KMS-11 (cell line): Measurements from ENCODE around the gene TFEB.

Experiments
- H2AFZ ChIP-seq: fragments of 200-600 bp; sonication (generic); 2 replicates; pipeline ENCODE4 v1.6.1; 2016; ENCODE audit warnings: antibody characterized with exemption, mixed run types, low read depth
- H3K27ac ChIP-seq: fragments of 200-600 bp; sonication (generic); 2 replicates; pipeline ENCODE4 v1.6.1; 2016; ENCODE audit warnings: mild to moderate bottlenecking, mixed run types
- H3K27me3 ChIP-seq: fragments of 200-600 bp; sonication (generic); 2 replicates; pipeline ENCODE4 v1.6.1; 2017; ENCODE audit warnings: mild to moderate bottlenecking, low read depth, mixed run types, moderate library complexity; ENCODE audit not compliant: insufficient read depth
- H3K36me3 ChIP-seq: fragments of 200-600 bp; sonication (generic); 2 replicates; pipeline ENCODE4 v1.6.1; 2017; ENCODE audit warnings: mild to moderate bottlenecking, mixed run types; ENCODE audit not compliant: insufficient read depth
- H3K4me1 ChIP-seq: fragments of 200-600 bp; sonication (generic); 2 replicates; pipeline ENCODE4 v1.6.1; 2016; ENCODE audit warnings: mild to moderate bottlenecking, low read depth, mixed run types; ENCODE audit not compliant: poor library complexity, severe bottlenecking
- H3K4me2 ChIP-seq: fragments of 200-600 bp; sonication (generic); 2 replicates; pipeline ENCODE4 v1.7.0; 2016; ENCODE audit warnings: mild to moderate bottlenecking, mixed run types
- H3K4me3 ChIP-seq: fragments of 200-600 bp; sonication (generic); IDR thresholded peaks from 2 replicates; pipeline ENCODE4 v1.6.1; 2017; ENCODE audit warnings: low read depth, low read length, mixed read lengths; ENCODE audit not compliant: insufficient read depth
- H3K79me2 ChIP-seq: fragments of 200-600 bp; sonication (generic); 2 replicates; pipeline ENCODE4 v1.6.1; 2016; ENCODE audit warnings: low read depth, mixed run types; ENCODE audit not compliant: insufficient read depth
- H3K9ac ChIP-seq: fragments of 200-600 bp; sonication (generic); 2 replicates; pipeline ENCODE4 v1.6.1; 2016; ENCODE audit warnings: mild to moderate bottlenecking, mixed run types
- H4K20me1 ChIP-seq: fragments of 200-600 bp; sonication (generic); 2 replicates; pipeline ENCODE4 v1.6.1; 2016; ENCODE audit warnings: mild to moderate bottlenecking, mixed run types; ENCODE audit not compliant: insufficient read depth
- TF ChIP-seq, protein P1 (sequence below): fragments of 200-600 bp; sonication (generic); conservative IDR thresholded peaks from 2 replicates; pipeline ENCODE4 v1.6.1; 2017; ENCODE audit warnings: low read depth, mild to moderate bottlenecking, antibody characterized with exemption, low read length, moderate library complexity, mixed read lengths

Gene TFEB

DNA sequence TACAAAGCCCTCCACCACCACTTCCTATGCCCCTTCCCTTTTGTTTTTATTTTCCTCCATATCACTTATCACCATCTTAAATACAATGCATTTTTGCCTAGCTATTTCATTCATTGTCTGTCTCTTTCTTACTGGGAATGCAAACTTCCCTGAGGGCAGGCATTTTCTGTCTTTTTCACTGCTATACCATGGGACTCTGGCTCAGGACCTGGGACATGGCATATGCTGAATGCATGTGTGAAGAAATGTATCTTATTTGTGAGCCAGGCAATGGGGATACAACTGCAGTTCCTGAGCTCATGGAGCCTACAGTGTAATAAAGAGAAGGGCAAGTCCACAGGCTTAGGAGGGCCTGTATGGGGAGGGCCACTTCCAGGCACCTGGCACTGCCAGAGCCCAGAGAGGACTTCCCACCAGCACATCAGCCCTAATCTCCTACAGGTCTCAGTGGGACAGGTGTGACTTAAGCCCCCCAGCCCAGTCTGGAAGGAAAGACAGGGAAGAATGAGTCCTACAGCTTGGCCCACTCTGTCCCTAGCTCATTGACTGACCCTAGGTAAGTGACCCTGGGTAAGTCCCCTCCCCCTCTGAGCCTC is 43.2 kb downstream of the TFEB start:
- H3K9ac ChIP-seq: no peak overlapping the region
- no peak overlapping the region for H3K27ac ChIP-seq
- H3K79me2 ChIP-seq: no peaks in the 10 kb centered on the region
- TF ChIP-seq, protein P1, sequence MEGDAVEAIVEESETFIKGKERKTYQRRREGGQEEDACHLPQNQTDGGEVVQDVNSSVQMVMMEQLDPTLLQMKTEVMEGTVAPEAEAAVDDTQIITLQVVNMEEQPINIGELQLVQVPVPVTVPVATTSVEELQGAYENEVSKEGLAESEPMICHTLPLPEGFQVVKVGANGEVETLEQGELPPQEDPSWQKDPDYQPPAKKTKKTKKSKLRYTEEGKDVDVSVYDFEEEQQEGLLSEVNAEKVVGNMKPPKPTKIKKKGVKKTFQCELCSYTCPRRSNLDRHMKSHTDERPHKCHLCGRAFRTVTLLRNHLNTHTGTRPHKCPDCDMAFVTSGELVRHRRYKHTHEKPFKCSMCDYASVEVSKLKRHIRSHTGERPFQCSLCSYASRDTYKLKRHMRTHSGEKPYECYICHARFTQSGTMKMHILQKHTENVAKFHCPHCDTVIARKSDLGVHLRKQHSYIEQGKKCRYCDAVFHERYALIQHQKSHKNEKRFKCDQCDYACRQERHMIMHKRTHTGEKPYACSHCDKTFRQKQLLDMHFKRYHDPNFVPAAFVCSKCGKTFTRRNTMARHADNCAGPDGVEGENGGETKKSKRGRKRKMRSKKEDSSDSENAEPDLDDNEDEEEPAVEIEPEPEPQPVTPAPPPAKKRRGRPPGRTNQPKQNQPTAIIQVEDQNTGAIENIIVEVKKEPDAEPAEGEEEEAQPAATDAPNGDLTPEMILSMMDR: no peak
- no peak overlapping the region for H3K4me2 ChIP-seq
- no peaks in the 10 kb centered on the region for H4K20me1 ChIP-seq
- H2AFZ ChIP-seq: no peak overlapping the region
- H3K36me3 ChIP-seq: no peaks in the 10 kb centered on the region
- H3K4me3 ChIP-seq: no peak overlapping the region
- peaks cover 21% of the 10 kb centered on the region for H3K4me1 ChIP-seq
- H3K27me3 ChIP-seq: no peaks in the 10 kb centered on the region

DNA sequence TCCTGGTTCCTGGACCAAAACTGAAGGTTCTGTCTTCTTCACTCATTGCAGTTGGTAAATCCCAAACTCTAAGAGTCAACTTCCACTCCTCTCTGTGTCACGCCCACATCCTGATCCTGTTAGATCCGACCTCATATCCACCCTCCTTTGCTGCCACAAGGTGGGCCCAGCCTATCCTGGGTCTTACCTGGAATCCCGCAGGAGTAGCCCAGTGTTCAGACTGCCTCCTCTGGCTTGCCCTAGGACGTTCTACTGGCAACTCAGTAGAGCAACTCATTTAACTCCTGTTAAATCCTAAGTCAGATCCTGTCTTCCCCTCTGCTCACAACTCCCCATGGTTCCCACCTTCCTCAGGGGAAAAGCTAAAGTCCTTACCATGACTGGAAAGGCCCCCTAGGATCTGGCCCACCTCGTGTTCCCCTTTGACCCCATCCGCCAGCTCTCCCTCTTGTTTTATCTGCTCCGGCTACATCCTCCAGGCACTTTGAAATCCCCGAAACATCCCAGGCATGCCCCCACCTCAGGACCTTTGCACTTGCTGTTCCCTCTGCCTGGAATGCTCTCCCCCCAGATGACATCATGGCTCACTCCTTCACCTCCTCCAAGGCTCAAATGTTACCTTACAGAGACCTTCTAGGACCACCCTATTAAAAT is 43.9 kb downstream of the TFEB start:
- Histone ChIP-seq H3K9ac (no peak overlapping the region), H3K4me1 (peaks cover 15% of the 10 kb centered on the region), H3K27me3 (no peaks in the 10 kb centered on the region), H3K4me2 (no peak overlapping the region), H3K4me3 (no peak overlapping the region), H4K20me1 (no peaks in the 10 kb centered on the region), H3K36me3 (no peaks in the 10 kb centered on the region), H2AFZ (no peak overlapping the region), H3K27ac (no peak overlapping the region), H3K79me2 (no peaks in the 10 kb centered on the region)
- TF ChIP-seq, protein P1: no peak

DNA sequence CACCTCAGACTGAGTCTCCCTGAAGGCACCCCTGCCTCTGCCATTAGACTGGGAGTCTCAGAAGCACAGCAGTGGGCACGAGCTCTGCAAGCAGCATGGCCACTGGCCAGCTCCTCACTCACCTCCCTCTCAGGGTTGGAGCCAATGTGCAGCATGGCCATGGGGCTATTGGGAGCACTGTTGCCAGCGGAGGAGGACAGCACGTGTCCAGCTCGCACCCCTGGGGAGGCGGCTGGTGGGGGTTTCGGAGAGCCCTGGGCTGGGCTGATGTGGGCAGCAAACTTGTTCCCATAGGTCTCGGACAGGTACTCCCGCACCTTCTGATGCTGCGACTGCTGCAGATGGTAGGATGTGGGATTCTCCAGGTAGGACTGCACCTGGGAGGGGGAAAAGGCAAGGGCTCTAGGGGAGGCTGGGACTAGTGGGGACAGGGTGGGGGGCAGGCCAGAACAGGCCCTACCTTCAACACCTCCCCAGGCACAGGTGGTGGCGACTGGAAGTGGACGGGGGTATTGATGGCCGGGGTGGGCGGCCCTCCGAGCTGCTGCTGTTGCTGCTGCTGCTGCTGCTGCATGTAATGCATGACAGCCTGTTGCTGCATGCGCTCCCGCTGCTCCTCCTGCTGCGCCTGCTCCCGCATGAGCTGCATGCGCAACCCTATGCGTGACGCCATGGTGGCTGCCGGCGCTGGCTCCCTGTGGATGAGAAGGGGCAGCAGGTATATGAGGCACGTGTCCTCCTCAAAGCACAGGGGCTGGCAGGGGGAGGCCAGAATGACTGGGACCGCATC is 44.7 kb downstream of the TFEB start:
- TF ChIP-seq, protein P1: no peak
- Histone ChIP-seq H3K9ac (no peak overlapping the region), H3K4me2 (no peak overlapping the region), H3K79me2 (no peaks in the 10 kb centered on the region), H3K27me3 (no peaks in the 10 kb centered on the region), H3K4me1 (peaks cover 13% of the 10 kb centered on the region), H4K20me1 (no peaks in the 10 kb centered on the region), H3K4me3 (no peak overlapping the region), H2AFZ (no peak overlapping the region), H3K36me3 (no peaks in the 10 kb centered on the region), H3K27ac (no peak overlapping the region)

DNA sequence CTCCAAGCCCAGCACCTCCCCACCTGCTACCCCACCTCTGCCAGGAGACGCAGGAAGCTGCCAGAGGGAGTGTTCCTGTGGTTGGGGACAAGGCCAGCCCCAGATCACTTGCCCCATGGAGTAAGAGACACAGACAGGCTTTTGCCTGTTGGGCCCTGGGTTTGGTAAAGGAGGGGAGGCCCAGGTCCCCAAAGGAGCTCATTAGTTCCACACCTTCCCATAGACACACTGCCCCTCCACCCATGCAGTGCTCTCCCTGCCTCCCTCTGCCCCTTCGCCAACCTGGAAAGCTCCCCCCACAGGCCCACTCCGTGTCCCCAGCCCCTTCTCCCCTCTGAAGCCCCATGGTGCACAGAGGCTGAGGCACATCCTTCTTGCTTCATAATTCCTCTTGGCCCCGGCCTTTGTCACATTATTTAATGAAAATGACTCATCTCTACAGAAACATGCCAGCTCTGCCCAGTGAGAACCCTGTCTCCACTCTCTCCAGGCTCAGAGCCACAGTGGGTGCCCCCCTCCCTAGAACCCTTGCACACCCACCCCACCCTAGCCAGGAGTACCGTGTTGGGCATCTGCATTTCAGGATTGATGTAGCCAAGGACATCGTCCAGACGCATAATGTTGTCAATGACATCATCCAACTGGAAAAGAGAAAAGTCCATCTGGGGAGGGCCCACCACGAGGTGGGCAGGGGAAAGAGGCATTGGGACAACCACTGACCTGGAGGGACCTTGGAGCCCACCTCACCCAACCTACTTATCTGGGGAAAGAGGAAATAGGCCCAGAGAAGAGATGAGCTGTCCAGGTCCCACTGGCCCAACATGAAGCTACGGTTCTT is 46.0 kb downstream of the TFEB start:
- H3K36me3 ChIP-seq: no peaks in the 10 kb centered on the region
- TF ChIP-seq, protein P1: no peak

More for the DNA sequence above, 46.0 kb downstream of the TFEB start:
- H3K79me2 ChIP-seq: no peaks in the 10 kb centered on the region
- no peak overlapping the region for H3K9ac ChIP-seq
- H3K4me3 ChIP-seq: no peak overlapping the region
- no peaks in the 10 kb centered on the region for H4K20me1 ChIP-seq
- H3K4me2 ChIP-seq: no peak overlapping the region
- no peaks in the 10 kb centered on the region for H3K27me3 ChIP-seq
- no peak overlapping the region for H2AFZ ChIP-seq
- H3K4me1 ChIP-seq: peaks cover 13% of the 10 kb centered on the region
- no peak overlapping the region; the same call in 1 of the 2 replicates for H3K27ac ChIP-seq
